Measurements from ENCODE around the gene MMP24OS. TPM values are rescaled to one million over a fixed set of nuclear protein-coding genes. Genes with fewer than 3 reads are reported as not detected.

The MMP24OS gene
- 39.2 and 47.9 TPM in 2 replicates for total RNA-seq

DNA sequence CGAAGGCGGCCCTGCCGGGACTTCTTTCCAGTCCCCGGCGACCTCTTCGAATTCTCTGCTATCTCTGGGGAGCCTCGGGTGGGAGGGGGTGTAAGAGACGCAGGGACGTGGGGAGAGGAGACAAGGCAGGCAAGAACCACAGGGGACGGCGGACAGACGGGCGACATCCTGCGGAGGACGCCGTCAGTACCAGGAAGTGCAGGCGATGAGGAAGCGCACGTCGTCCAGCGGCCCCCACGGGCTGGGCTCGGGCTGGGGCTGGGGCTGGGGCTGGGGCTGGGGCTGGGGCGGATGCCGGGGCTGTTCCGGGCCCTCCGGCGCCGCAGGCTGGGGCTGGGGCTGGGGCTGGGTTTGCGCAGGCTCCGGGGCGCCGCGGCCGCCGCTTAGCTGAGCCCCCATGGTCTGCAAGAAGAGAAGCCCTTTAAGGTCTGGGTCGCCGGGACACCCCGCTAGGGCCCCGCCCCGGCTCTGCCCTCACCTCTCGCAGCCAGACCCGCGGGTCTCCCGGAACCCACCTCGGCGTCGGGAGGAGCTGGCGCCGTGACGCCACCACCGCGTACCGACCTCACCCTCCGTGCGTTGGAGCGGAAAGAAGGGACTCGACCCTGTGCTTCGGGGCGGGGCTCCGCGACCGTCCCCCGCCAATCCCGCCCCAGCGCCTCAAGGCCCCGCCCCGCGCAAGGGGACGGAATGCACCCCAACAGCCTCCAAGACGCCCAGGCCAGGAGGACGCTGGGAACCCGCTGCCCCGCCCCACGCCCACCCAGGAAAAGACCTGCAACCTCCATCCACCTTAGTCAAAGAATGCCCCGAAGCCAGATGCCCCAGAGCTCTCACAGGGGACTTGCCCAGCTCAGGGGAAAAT is at the start of gene MMP24OS:
Gene MMP24OS (minus strand): TSS at position 592 of the 865 bp plus-strand sequence. CDS start 193 bp downstream, at position 399.
- H3K36me3 Mint-ChIP-seq (ENCODE audit: low read depth): peaks cover 50% of the 10 kb centered on the region
- H3K27me3 Mint-ChIP-seq: no peaks in the 10 kb centered on the region
- POLR2A ChIA-PET: interaction anchor here (0.6 to 1.6 kb wide), 26 partner anchors 9 to 1285 kb away, joined by 3 to 13 read pairs (median 4); partner anchors contain the start of genes DYNLRB1, EDEM2, GSS and MMP24
- ATAC-seq (ENCODE audit: low read depth) (peak; percentile 90), DNase-seq (peak; percentile 85)
- CTCF ChIA-PET: interaction anchor here (0.7 to 1.4 kb wide), 2 partner anchors 8 to 25 kb away, joined by 3 to 4 read pairs; no protein-coding TSS in a partner anchor
- TF ChIP-seq, protein P1, sequence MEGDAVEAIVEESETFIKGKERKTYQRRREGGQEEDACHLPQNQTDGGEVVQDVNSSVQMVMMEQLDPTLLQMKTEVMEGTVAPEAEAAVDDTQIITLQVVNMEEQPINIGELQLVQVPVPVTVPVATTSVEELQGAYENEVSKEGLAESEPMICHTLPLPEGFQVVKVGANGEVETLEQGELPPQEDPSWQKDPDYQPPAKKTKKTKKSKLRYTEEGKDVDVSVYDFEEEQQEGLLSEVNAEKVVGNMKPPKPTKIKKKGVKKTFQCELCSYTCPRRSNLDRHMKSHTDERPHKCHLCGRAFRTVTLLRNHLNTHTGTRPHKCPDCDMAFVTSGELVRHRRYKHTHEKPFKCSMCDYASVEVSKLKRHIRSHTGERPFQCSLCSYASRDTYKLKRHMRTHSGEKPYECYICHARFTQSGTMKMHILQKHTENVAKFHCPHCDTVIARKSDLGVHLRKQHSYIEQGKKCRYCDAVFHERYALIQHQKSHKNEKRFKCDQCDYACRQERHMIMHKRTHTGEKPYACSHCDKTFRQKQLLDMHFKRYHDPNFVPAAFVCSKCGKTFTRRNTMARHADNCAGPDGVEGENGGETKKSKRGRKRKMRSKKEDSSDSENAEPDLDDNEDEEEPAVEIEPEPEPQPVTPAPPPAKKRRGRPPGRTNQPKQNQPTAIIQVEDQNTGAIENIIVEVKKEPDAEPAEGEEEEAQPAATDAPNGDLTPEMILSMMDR (IDR thresholded peaks at IDR 0.05): no peak
- H3K27ac Mint-ChIP-seq: peak within 1 kb of the TSS; percentile 99
- peak within 1 kb of the TSS; percentile 97 for H3K4me3 Mint-ChIP-seq
- H3K9me3 Mint-ChIP-seq: no peaks in the 10 kb centered on the region
- H3K4me1 Mint-ChIP-seq: peaks cover 31% of the 10 kb centered on the region
- intact Hi-C loops (cut with micrococcal nuclease): loop anchor here (1.0 to 5.0 kb wide), 5 partner anchors 133 to 401 kb away; partner anchors contain the start of genes ACSS2, GSS, MYH7B and TRPC4AP

DNA sequence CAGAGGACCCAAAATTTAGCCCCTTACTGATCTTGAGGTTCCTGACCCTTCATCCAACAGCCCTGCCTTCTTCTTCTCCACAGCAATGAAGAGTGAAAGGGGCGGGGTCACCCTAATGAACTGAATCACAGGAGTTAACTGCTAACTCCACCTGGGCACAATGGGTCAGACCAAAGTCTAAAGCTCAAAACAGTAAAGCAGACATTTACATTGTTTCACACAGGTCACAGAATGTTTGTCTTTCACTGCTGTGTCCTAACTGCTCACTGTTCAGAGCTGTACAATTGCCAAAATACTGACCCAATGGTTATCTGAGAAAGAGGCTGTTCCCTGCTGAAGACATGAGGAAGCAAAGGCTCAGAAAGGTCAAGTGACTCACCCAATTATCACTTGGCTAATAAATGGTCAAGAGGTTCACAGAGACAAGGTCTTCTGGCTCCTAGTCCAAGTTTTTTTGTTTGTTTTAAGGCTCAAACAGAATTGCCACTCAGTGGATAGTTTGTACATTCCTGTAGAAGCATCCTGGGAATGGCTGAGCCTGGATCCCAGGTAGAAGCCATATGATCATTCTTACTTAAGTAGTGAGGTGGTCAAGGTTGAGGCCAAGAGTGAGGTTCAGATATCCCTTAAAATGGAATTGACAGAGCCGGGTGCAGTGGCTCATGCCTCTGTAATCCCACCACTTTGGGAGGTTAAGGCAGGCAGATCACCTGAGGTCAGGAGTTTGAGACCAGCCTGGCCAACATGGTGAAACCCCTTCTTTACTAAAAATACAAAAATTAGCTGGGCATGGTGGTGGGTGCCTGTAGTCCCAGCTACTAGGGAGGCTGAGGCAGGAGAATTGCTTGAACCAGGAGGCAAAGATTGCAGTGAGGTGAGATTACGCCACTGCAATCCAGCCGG is 49.4 kb upstream of the MMP24OS start:
- intact Hi-C loops (cut with micrococcal nuclease): no loop called here

DNA sequence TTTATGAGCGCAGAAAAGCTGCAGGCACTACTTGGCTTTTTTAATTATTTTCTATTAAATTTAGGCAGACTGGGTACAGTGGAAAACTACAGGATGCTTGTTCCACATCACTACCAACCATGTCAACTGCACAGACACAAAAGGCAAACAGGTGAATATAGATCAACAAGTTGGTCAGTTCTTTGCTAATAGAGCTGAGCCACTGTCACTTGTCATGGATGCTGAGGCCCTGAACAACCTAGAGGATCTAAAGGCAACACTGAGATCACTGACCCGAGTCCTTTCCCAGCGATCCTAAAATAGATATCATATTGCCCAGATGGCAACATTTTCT is 48.8 kb upstream of the MMP24OS start:
- TF ChIP-seq, protein P1 (IDR thresholded peaks at IDR 0.05): no peak
- H3K4me3 Mint-ChIP-seq: no peak overlapping the region
- no peak overlapping the region for H3K27ac Mint-ChIP-seq
- H3K27me3 Mint-ChIP-seq: no peaks in the 10 kb centered on the region
- no peaks in the 10 kb centered on the region for H3K9me3 Mint-ChIP-seq
- DNase-seq: no peak
- ATAC-seq (ENCODE audit: low read depth): no peak
- H3K4me1 Mint-ChIP-seq: no peaks in the 10 kb centered on the region
- peaks cover 4% of the 10 kb centered on the region for H3K36me3 Mint-ChIP-seq (ENCODE audit: low read depth)
- intact Hi-C loops (cut with micrococcal nuclease): no loop called here
- POLR2A ChIA-PET: no interaction called here
- CTCF ChIA-PET: no interaction called here

More for the DNA sequence above, 49.4 kb upstream of the MMP24OS start:
- Mint-ChIP-seq H3K4me3 (no peak overlapping the region), H3K9me3 (no peaks in the 10 kb centered on the region), H3K4me1 (no peaks in the 10 kb centered on the region), H3K27ac (no peak overlapping the region), H3K36me3 (ENCODE audit: low read depth) (peaks cover 6% of the 10 kb centered on the region), H3K27me3 (no peaks in the 10 kb centered on the region)
- CTCF ChIA-PET: no interaction called here
- no peak for ATAC-seq (ENCODE audit: low read depth)
- TF ChIP-seq, protein P1 (IDR thresholded peaks at IDR 0.05): no peak
- POLR2A ChIA-PET: no interaction called here
- DNase-seq: no peak

DNA sequence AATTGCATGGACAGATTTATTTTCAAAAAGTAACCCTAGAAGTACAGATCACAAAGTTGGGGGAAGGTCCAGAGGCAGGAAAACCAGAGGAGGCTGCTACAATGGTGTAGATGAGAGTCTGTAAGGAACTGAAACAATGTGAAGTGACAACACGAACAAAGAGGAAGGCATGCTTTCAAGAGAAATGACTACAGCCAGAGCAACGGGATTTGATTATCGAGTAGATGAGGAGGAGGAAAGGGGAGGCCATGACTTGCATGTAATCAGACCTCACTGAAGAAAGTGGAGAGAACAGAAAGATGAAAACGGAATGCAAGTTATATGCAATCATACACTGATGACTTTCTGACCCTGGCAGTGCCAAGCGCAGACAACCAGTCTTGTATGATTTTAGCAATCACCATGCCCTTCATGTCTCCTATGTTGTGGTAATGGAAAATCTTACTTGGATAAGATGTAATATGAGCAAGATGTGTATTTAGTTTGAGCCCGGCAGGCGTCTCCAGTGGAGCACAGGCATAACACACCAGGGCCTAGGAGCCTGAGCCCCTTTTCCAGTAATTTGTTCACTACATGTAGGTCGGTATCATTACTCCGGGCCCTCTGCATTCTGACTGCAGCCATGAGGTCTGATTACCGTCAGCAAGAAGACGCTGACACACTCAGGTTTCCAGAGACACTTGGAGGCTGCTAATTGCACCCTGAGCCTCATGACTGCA is 48.3 kb upstream of the MMP24OS start:
- Mint-ChIP-seq H3K36me3 (ENCODE audit: low read depth) (peaks cover 6% of the 10 kb centered on the region), H3K9me3 (no peaks in the 10 kb centered on the region), H3K4me3 (no peak overlapping the region), H3K4me1 (no peaks in the 10 kb centered on the region), H3K27me3 (no peaks in the 10 kb centered on the region), H3K27ac (no peak overlapping the region)
- POLR2A ChIA-PET: no interaction called here
- TF ChIP-seq, protein P1 (IDR thresholded peaks at IDR 0.05): no peak
- ATAC-seq (ENCODE audit: low read depth) (no peak), DNase-seq (no peak)
- intact Hi-C loops (cut with micrococcal nuclease): no loop called here
- CTCF ChIA-PET: no interaction called here
